Stimulated activated CD8-positive, alpha-beta memory T cell treated with anti-CD3 and anti-CD28 coated beads, Interleukin-4, amount 100 ng/mL, for 1 hour (primary cell): ENCODE data around the gene DEUP1.
"Not testable (repeated sequence)": the region's sequence is repeated elsewhere in the genome, so short reads cannot be mapped to it uniquely, and the experiment has no call there.

Experiments
- DNase-seq, 2 donors: peaks; one replicate each; pipeline ENCODE4 v3.0.0-alpha.2; 2020; ENCODE audit warnings: low read depth in 2 of 2, low spot score in 1 of 2

DEUP1 gene

DNA sequence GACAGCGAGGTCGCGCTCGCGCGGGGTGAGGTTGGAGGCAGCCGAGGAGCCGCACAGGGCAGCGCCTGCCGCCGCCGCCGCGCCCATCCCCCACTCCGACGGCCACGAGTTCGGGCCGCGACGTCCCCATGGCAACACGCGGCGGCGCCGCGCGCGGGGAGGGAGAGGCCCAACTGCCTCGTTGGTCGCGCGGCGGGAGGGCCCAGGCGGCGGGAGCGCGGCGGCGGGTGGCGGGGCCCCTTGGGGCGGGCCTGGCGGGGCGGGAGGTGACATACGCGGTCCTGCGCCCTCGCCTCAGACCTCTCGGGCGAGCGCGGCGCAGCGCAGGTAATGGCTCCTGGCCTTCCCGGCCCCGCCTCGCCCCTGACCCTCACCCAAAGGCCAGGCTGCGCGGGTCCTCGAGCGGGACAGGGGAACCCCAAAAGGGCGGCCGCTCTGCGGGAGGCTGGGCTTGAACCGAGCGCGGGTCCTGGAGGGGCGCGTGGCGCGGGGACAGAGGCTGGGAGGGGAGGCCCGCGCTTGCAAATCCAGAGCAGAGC, at the start of gene DEUP1:
Gene DEUP1, plus strand, starts transcription at position 297 of the 539 bp plus-strand sequence. CDS start 1,518 bp downstream, outside the sequence.
- DNase-seq, result no peak

DNA sequence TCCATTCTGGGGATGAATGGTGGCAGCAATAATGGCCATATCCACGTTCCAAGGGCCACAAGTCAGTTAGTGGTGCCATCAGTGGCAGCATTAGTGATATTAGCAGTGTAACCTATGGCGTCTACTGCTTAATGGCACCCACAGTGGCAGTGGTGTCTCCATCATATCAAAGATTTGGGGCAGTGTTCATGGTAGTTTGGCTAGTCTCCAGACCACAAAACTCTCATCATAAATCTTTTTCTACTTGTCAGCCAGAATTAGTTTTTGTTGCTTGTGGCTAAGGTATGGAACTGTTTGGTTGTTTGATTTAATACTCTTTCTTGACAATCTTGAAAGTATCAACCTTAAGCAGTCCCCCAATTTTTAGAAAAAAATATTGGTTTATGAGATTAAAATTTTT, 45.1 kb upstream of the DEUP1 start:
- no peak for DNase-seq

- no peak for DNase-seq
These were observed 43.1 kb upstream of the DEUP1 start for GRCh38 chr11:93287434-93287833.

GRCh38 chr11:93288079-93288478, 42.5 kb upstream of the DEUP1 start:
- no peak for DNase-seq

DNA sequence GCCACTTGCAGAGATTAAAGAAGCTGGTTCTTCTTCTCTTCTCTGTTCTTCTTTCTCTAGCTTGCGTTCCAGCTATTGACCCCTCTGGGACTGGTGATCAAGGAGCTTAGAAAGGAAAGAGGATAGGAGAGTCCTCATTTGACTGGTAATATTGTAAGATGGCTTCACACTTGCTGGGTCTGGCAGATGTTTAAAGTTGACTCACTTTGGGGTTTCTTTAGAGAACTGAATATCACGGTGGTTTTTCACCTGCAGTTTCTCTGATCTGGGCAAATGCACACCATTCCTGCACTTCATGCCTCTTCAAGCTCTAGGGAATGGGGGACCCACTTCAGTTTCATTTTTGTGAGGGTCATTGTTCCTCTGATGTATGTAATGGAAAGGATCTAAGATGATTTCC, 41.8 kb upstream of the DEUP1 start:
- DNase-seq, result no peak

DNA sequence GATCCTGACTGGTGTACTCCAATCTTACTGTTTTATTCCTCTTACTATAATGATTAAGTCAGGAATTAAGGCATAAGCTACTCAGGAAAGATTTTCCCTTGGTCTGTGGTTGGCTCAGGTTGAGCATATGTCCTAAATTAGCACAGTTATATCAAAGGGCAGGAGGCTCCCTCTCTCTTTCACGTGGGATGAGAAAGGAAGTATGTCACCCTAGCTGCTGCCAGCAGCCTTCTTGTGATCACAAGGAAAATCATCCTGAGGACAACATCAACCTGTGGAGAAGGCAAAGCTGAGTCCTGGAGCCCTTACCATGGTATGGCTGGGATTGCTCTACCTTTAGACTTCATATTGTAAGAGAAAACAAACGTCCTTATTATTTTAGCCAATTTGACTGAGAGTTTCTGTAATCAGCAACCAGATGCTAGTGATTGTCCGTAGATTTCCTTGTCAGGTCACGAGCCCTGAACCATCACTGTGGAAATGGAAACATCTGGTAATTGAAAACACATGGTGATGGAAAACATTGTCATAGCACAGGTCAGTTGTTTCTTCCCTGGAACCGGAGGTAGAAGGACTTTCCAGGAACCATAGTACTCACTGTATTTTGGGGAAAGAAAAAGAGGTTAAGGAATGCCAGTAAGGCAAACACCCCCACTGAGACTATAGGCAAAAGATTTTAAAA, 40.6 kb upstream of the DEUP1 start:
- DNase-seq, result no peak

- DNase-seq, result no peak
These were observed 39.4 kb upstream of the DEUP1 start for GRCh38 chr11:93291110-93291509.

DNA sequence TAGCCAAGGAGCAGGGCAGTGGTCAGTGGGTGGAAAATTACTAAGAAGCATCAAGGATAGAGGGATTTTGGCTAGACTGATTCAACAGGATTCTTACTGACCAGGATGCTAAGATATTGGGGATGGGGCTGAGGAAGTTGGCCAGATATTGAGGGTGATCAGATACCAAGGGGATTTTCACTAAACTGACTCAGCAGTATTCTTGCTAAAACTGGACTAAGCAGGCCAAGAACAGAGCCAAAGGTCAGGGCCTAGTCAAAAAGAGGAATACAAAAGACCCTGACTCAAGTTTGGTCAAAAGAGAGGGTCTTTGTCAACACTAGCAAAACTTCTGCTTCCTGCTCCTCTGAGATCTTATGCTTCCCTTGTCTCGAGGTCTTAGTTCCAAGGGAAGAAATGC, 38.6 kb upstream of the DEUP1 start:
- DNase-seq, result no peak

DNA sequence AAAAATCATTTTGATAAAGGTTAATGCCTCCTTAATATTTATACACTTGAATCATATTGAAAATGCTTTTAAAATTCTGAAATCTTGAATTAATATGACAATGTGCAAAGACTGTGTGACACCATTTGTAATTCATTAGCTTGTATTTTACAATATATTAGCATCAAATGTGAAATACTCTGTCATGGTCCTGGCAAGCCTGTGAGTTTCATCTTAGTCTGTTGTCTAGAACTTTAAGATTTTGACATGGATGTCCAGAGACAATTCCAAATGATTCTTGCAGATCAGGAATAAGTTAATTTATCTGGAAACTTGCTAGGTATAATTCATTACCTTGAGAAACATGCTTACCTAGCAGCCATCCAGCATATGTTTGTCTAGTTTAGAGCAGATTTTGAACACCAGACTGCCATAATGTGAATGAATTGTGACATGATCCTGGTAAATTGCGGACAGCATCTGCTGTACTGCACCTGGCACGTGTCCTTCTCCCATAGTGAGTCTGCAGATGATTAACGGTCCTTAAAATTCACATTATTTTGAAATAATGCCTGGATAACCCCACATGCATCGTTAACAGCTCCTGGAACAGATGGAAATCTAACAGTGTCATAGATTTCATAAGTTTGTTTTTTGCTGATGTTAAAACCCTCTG, 34.5 kb upstream of the DEUP1 start:
- DNase-seq, result no peak

DNA sequence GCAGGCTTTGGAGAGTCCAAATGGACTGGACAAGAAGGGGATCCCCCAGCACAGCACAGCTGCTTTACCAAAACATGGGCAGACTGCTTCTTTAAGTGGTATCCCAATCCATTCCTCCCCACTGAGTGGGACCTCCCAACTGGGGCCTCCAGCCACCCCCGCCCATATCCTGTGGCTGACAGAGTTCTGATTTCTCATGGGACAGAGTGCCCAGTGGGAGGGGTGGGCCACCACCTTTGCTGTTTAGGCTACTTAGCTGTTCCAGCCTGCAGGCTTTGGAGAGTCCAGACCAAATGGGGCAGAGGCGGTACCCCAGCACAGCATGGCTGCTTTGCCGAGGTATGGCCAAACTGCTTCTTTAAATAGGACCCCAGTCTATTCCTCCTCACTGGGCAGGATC, 26.9 kb upstream of the DEUP1 start:
- no peak for DNase-seq

- DNase-seq, result not testable (repeated sequence)
These were observed 16.1 kb upstream of the DEUP1 start for GRCh38 chr11:93314399-93314798.

DNA sequence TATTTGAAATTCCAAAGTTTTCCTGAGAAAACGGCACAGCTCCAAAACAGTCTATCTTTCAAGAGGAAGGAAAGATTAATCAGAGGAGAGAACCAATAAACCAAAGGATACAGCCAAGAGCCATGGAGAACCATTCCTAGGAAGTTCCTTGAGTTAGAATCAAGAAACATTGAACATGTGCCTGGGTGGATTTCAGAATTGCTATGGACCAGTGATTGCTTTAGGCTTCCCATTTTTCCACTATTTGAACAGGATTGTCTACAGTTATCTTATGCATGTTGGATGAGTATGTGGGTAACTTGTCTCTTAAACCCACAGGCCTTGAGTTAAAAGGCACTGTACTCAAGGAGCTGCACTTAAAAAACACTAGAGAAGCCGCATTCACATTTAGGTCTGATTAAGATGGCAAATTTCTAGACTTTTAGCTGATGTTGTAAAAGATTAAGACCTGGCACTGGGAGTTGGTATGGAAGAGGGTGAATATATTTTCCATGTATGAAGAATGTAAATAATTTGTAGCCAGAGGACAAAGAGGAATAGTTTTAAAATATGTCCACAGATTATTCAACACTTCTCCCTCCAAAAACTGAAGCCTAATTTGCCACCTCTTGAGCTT, 11.2 kb upstream of the DEUP1 start:
- no peak for DNase-seq

DNA sequence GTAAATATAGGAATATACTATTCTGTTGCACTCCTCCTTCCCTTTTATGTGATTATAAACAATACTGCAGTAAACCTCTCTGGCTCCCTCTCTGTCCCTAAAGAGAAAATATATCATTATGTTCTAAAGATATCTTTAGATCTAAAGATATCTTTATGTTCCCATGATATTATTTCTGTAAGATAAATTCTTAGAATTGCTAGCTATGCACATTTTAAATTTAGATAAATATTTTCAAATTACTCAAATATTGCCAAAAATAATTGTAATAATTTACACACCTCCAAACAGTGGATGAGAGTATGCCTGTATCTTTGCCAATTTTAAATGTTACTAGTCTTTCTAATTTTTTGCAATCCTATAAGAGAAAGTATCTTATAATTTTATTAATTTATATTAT, 10.3 kb upstream of the DEUP1 start:
- no peak for DNase-seq

DNA sequence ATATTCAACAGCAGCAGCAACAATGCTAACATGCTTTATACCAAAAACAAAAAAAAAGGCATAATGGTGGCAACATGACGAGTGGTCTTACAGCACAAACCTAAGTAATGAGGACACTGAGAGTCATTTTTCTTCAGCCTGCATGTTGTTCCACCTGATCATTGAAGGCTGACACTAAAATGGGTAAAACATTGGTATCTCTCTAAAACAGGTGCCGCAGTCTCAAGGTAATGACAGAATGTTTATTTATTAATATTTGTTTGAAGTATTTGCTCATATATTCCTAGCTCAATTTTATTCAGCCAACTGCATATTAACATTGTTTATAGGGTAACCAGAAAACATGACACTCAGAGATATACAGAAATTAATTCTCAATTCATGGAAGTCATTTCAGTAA, 8.3 kb upstream of the DEUP1 start:
- DNase-seq, result no peak

DNA sequence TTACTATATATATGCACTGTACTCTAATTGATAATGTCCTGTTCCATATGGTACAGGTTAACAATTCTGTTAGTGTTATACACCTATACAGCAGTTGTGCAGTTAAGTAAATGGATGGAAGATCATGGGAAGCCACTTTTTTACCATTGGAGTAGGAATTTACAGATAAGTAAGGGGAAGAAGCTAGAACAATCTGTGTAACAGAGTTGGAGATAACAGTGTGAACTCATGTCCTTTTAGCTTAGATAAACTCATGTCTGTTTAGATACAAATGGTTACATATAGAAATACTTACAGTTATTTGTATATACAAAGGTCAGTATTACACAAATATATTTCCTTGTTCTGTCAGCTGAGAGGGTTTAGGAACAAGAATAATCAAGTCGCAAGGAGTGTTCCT, 6.8 kb upstream of the DEUP1 start:
- no peak for DNase-seq

GRCh38 chr11:93324500-93324899, 6.0 kb upstream of the DEUP1 start:
- DNase-seq, result no peak

GRCh38 chr11:93326681-93327080, 3.9 kb upstream of the DEUP1 start:
- no peak for DNase-seq

GRCh38 chr11:93329936-93330445, 551 bp upstream of the DEUP1 start:
- DNase-seq, result no peak

- DNase-seq, result no peak
These were observed 9.7 kb downstream of the DEUP1 start for GRCh38 chr11:93340223-93340622.

DNA sequence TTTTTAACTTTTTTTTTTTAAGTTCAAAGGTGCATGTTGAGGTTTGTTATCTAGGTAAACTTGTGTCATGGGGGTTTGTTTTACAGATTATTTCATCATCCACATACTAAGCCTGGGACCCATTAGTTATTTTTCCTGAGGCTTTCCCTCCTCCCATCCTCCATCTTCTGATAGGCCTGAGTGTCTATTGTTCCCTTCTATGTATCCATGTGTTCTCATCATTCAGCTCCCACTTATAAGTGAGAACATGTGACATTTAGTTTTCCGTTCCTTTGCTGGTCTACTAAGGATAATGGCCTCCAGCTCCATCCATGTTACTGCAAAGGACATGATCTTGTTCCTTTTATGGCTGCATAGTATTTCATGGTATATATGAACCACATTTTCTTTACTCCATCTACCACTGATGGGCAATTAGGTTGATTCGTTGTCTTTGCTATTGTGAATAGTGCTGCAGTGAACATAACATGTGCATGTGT, 14.4 kb downstream of the DEUP1 start:
- no peak for DNase-seq

DNA sequence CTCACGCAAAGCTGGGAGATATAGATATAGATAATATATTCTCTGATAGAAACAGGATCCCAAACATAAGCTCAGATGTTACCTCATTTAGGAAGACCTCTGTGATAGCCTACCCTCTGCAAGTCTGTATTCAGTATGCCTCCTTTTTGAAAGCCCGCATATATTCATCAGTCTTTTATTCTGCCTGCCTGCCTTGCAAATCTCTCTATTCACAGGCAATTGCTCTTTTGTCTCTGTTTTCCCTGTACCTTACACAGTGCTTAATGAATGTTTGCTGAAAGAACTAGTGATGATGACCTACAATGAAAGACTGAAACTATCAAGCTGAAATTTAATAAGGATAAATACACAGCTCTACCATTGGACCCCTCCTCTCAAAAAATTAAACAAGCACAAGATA, 18.4 kb downstream of the DEUP1 start:
- no peak for DNase-seq

- DNase-seq, result no peak
These were observed 20.3 kb downstream of the DEUP1 start for GRCh38 chr11:93350835-93351234.
